PC-9 (cell line): ENCODE data around the gene CDH22. TPM values are rescaled to one million over a fixed set of nuclear protein-coding genes. Genes with fewer than 3 reads are reported as not detected.

Source experiments
- BruUV-seq: library from RNA; stranded (reverse); fragments of 400-500 nt; replicated peaks from 2 replicates; lab custom pipeline; 2021; lab: Mats Ljungman, UMichigan
- CTCF ChIA-PET: fragments of 300-600 bp; sonication (Branson Sonifier 250); formaldehyde crosslinking; loops from one replicate; lab custom pipeline; 2022; ENCODE audit warnings: antibody characterized with exemption; lab: Charles Lee
- POLR2A ChIA-PET: fragments of 300-600 bp; sonication (Branson Sonifier 250); formaldehyde crosslinking; loops from one replicate; lab custom pipeline; 2022; ENCODE audit warnings: antibody characterized with exemption; ENCODE audit not compliant: unreplicated experiment; lab: Charles Lee
- DNase-seq, 2 experiments: peaks; one replicate each; pipeline versions ENCODE4 v3.0.0 to v3.0.0-alpha.2; 2015 to 2022; ENCODE audit warnings: mixed read lengths in 1 of 2
- H2AFZ ChIP-seq: fragments of 200-600 bp; sonication (generic); 2 replicates; pipeline ENCODE4 v1.8.1; 2017; ENCODE audit warnings: antibody characterized with exemption
- H3F3A ChIP-seq: fragments of 200-600 bp; sonication (generic); 2 replicates; pipeline ENCODE4 v1.8.1; 2017; ENCODE audit warnings: antibody characterized with exemption, mild to moderate bottlenecking, low read depth; ENCODE audit not compliant: insufficient read depth
- H3K27ac ChIP-seq: fragments of 200-600 bp; sonication (generic); 2 replicates; pipeline ENCODE4 v1.6.1; 2016; ENCODE audit warnings: mixed run types
- H3K27me3 ChIP-seq: fragments of 200-600 bp; sonication (generic); 2 replicates; pipeline ENCODE4 v1.6.1; 2016; ENCODE audit warnings: low read depth, mixed run types; ENCODE audit not compliant: insufficient read depth
- H3K36me3 ChIP-seq: fragments of 200-600 bp; sonication (generic); 2 replicates; pipeline ENCODE4 v1.6.1; 2016; ENCODE audit warnings: low read depth, mixed run types
- H3K4me1 ChIP-seq: fragments of 200-600 bp; sonication (generic); replicated peaks from 2 replicates; pipeline ENCODE4 v1.6.1; 2016; ENCODE audit warnings: mixed run types; ENCODE audit not compliant: insufficient read depth
- H3K4me2 ChIP-seq: fragments of 200-600 bp; sonication (generic); 2 replicates; pipeline ENCODE4 v1.6.1; 2017; ENCODE audit warnings: mixed run types
- H3K4me3 ChIP-seq: fragments of 200-600 bp; sonication (generic); 2 replicates; pipeline ENCODE4 v1.6.1; 2016; ENCODE audit warnings: mixed run types
- H3K79me2 ChIP-seq: fragments of 200-600 bp; sonication (generic); 2 replicates; pipeline ENCODE4 v1.6.1; 2017; ENCODE audit warnings: low read depth, mixed run types
- H3K9me2 ChIP-seq: fragments of 200-600 bp; sonication (generic); 2 replicates; pipeline ENCODE4 v1.8.1; 2017; ENCODE audit warnings: mild to moderate bottlenecking; ENCODE audit not compliant: insufficient read depth
- H3K9me3 ChIP-seq: fragments of 200-600 bp; sonication (generic); 2 replicates; pipeline ENCODE4 v1.8.1; 2016; ENCODE audit warnings: low read depth; ENCODE audit not compliant: insufficient read depth
- H4K20me1 ChIP-seq: fragments of 200-600 bp; sonication (generic); 2 replicates; pipeline ENCODE4 v1.8.1; 2017; ENCODE audit not compliant: insufficient read depth
- EZH2 ChIP-seq: fragments of 200-600 bp; sonication (generic); IDR thresholded peaks from 2 replicates; pipeline ENCODE4 v1.8.0; 2017; ENCODE audit warnings: antibody characterized with exemption, low read depth
- intact Hi-C: fragments of 100-400 bp; cut with micrococcal nuclease; formaldehyde crosslinking; loops from one replicate; pipeline ENCODE4 v1.10.0; 2022; ENCODE audit not compliant: unreplicated experiment
- total RNA-seq: library from RNA; stranded (reverse); gene quantifications from 2 replicates; pipeline ENCODE4 v1.2.3, GENCODE V29; 2021
- TF ChIP-seq, protein P1 (sequence below): fragments of 200-600 bp; sonication (generic); conservative IDR thresholded peaks from 2 replicates; pipeline ENCODE4 v1.6.1; 2017; ENCODE audit warnings: mixed run types, antibody characterized with exemption, mild to moderate bottlenecking, moderate library complexity

The CDH22 gene
- total RNA-seq, 1 experiment from 2014 or later = not detected

GRCh38 chr20:46132705-46133120 is 175.6 kb downstream of the CDH22 start:
- Histone ChIP-seq H3K9me2 (no peaks in the 10 kb centered on the region), H3K4me3 (no peak overlapping the region), H3K4me1 (peaks cover 3% of the 10 kb centered on the region), H3F3A (no peaks in the 10 kb centered on the region), H3K79me2 (no peaks in the 10 kb centered on the region), H3K9me3 (no peaks in the 10 kb centered on the region), H4K20me1 (no peaks in the 10 kb centered on the region), H2AFZ (no peak overlapping the region), H3K27ac (no peak overlapping the region), H3K36me3 (no peaks in the 10 kb centered on the region), H3K27me3 (peaks cover 90% of the 10 kb centered on the region), H3K4me2 (no peak overlapping the region)
- ChIA-PET CTCF (interaction anchor here (0.6 to 1.5 kb wide), 5 partner anchors 40 to 305 kb away, joined by 3 to 12 read pairs (median 3); no protein-coding TSS in a partner anchor), POLR2A (no interaction called here)
- BruUV-seq = no TSS peak
- TF ChIP-seq EZH2 = no peak
- TF ChIP-seq, protein P1, sequence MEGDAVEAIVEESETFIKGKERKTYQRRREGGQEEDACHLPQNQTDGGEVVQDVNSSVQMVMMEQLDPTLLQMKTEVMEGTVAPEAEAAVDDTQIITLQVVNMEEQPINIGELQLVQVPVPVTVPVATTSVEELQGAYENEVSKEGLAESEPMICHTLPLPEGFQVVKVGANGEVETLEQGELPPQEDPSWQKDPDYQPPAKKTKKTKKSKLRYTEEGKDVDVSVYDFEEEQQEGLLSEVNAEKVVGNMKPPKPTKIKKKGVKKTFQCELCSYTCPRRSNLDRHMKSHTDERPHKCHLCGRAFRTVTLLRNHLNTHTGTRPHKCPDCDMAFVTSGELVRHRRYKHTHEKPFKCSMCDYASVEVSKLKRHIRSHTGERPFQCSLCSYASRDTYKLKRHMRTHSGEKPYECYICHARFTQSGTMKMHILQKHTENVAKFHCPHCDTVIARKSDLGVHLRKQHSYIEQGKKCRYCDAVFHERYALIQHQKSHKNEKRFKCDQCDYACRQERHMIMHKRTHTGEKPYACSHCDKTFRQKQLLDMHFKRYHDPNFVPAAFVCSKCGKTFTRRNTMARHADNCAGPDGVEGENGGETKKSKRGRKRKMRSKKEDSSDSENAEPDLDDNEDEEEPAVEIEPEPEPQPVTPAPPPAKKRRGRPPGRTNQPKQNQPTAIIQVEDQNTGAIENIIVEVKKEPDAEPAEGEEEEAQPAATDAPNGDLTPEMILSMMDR = peak; percentile 90
- peak in 1 of 2 experiments; percentile 72 for DNase-seq
- intact Hi-C loops = loop anchor here (1.0 to 5.0 kb wide), 5 partner anchors 175 to 306 kb away; partner anchors contain the start of gene CDH22

DNA sequence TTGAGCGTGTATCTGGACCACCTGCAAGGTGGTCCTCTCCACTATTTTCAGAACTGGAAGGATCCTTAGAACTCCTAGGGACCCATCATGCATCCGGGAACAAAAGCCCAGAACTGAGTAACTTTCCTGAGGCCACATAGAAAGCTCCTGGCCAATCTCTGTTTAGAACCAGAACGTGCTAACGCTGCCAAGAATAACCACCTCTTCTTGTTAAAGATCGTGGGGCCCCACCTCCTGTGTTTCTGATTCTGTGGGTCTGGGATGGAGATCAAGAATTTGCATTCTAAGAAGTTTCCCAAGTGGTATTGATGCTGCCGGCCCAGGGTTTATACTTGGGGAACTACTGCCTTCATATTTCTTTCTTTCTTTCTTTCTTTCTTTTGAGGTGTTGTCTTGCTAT is 176.9 kb downstream of the CDH22 start:
- no TSS peak for BruUV-seq
- ChIA-PET CTCF (interaction anchor here (0.6 kb wide), 1 partner anchor 1096 kb away, joined by 5 read pairs; no protein-coding TSS in a partner anchor), POLR2A (no interaction called here)
- H3K4me2 ChIP-seq = no peak overlapping the region
- H3K36me3 ChIP-seq = no peaks in the 10 kb centered on the region
- no peak for DNase-seq
- H3K4me1 ChIP-seq = peaks cover 10% of the 10 kb centered on the region
- no peaks in the 10 kb centered on the region for H3K9me3 ChIP-seq
- no peak overlapping the region for H3K4me3 ChIP-seq
- H3K27ac ChIP-seq = no peak overlapping the region
- no peaks in the 10 kb centered on the region for H3F3A ChIP-seq
- H4K20me1 ChIP-seq = no peaks in the 10 kb centered on the region
- intact Hi-C loops = loop anchor here (5.0 kb wide), 2 partner anchors 176 to 196 kb away; partner anchors contain the start of gene CDH22
- H2AFZ ChIP-seq = no peak overlapping the region
- TF ChIP-seq, protein P1 = no peak
- no peak for TF ChIP-seq EZH2
- no peaks in the 10 kb centered on the region for H3K9me2 ChIP-seq
- H3K27me3 ChIP-seq = peaks cover 77% of the 10 kb centered on the region
- H3K79me2 ChIP-seq = no peaks in the 10 kb centered on the region

DNA sequence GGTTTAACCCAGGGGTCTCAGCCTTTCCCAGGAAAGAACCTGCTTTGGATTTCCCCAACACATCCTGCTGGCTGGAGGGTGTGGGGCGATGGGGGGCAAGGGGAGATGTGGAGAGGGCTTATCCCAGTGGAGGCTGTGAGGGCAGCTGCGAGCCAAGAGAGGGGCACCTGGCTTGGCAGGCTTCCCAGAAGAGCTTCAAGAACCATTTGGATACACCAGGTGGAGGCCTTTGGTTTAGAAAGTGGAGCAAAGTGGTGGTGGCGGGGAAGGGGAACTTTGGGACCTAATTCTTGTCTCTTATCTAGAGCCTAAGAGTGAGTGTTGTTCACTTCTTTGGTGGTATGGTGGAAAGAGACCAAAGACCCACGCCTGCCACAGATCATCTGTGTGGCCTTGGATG is 177.8 kb downstream of the CDH22 start:
- no peak overlapping the region for H3K4me2 ChIP-seq
- H3K27me3 ChIP-seq = peaks cover 68% of the 10 kb centered on the region
- H3K9me2 ChIP-seq = no peaks in the 10 kb centered on the region
- H2AFZ ChIP-seq = no peak overlapping the region
- peaks cover 10% of the 10 kb centered on the region for H3K4me1 ChIP-seq
- intact Hi-C loops = loop anchor here (5.0 kb wide), 2 partner anchors 177 to 197 kb away; partner anchors contain the start of gene CDH22
- H4K20me1 ChIP-seq = no peaks in the 10 kb centered on the region
- DNase-seq = no peak
- H3K27ac ChIP-seq = no peak overlapping the region
- no peaks in the 10 kb centered on the region for H3K79me2 ChIP-seq
- no peaks in the 10 kb centered on the region for H3K36me3 ChIP-seq
- no peaks in the 10 kb centered on the region for H3K9me3 ChIP-seq
- no peak overlapping the region for H3K4me3 ChIP-seq
- POLR2A ChIA-PET = no interaction called here
- no TSS peak for BruUV-seq
- CTCF ChIA-PET = no interaction called here
- no peaks in the 10 kb centered on the region for H3F3A ChIP-seq
- TF ChIP-seq, protein P1 = no peak
- TF ChIP-seq EZH2 = no peak
